ENCODE results near the gene TERT.

GRCh38 chr5:1330146-1330846 lies 35.4 kb upstream of the TERT start:
- TF ChIP-seq TAF1 (IDR thresholded peaks at IDR 0.05; ENCODE audit: borderline replicate concordance, low read depth, low read length) (no peak), ZNF274 (IDR thresholded peaks at IDR 0.05; ENCODE audit: insufficient read depth, insufficient read length) (no peak), CTCF (IDR thresholded peaks at IDR 0.05 in 2 of 3, conservative IDR thresholded peaks at IDR 0.05 in 1 of 3; ENCODE audit: control insufficient read depth in 2 of 3, extremely low read depth in 1 of 3, insufficient read depth in 1 of 3, low read depth in 3 of 3, low read length in 3 of 3) (no peak), POLR2A (IDR thresholded peaks at IDR 0.05; ENCODE audit: low read depth, low read length) (no peak), NRF1 (conservative IDR thresholded peaks at IDR 0.05; ENCODE audit: low read depth, low read length) (no peak), SMC3 (IDR thresholded peaks at IDR 0.05; ENCODE audit: borderline replicate concordance, low read length) (no peak), CREB1 (IDR thresholded peaks at IDR 0.05; ENCODE audit: low read depth) (no peak), CHD4 (IDR thresholded peaks at IDR 0.05) (no peak)
